WI38 (cell line): ENCODE measurements around the gene OR56A3.
"Not testable (repeated sequence)": the region's sequence is repeated elsewhere in the genome, so short reads cannot be mapped to it uniquely, and the experiment has no call there.

ENCODE experiments used
- H3K4me3 ChIP-seq: 2 replicates; pipeline ENCODE4 v1.5.1; 2011; ENCODE audit warnings: low read depth, mild to moderate bottlenecking, control low read depth, low read length
- TF ChIP-seq, protein P1 (sequence below): IDR thresholded peaks from 2 replicates; pipeline ENCODE4 v1.5.1; 2012; ENCODE audit warnings: low read depth, mild to moderate bottlenecking, control low read depth, low read length

Gene OR56A3

DNA sequence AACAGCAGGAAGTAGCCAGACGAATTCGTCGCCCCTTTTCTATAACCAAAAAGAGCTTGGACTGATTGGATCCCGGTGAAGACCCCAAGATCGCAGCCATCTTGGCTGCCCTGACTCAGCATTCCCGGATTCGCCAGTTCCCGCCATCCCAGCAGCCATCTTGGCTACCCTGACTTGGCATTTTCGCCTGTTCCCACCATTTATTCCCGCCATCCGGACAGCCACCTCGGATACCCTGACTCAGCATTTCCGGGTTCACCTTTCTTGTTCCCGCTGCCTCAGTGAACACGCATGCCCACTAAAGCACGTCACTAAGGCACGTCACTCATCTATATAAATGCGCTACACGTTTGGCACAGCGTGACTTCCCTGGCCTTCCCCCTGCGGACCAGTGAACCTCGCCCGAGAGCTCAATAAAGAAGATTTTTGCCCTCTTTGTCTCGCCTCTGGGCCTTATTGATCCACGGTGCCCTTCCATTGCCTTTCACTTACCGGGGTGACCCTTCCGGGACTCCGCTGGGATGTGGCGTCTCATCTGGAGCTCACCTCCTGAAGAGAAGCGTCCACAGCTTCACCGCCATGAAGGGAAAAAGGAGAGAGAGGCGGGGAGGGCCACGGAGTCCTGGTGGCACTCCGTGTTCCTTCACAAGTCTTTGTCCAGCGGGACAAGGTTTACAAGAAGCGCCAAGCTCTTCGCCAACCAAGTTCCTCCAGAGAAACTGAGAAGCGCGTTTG, 4.0 kb upstream of the OR56A3 start:
- H3K4me3 ChIP-seq: no peak overlapping the region
- TF ChIP-seq, protein P1, sequence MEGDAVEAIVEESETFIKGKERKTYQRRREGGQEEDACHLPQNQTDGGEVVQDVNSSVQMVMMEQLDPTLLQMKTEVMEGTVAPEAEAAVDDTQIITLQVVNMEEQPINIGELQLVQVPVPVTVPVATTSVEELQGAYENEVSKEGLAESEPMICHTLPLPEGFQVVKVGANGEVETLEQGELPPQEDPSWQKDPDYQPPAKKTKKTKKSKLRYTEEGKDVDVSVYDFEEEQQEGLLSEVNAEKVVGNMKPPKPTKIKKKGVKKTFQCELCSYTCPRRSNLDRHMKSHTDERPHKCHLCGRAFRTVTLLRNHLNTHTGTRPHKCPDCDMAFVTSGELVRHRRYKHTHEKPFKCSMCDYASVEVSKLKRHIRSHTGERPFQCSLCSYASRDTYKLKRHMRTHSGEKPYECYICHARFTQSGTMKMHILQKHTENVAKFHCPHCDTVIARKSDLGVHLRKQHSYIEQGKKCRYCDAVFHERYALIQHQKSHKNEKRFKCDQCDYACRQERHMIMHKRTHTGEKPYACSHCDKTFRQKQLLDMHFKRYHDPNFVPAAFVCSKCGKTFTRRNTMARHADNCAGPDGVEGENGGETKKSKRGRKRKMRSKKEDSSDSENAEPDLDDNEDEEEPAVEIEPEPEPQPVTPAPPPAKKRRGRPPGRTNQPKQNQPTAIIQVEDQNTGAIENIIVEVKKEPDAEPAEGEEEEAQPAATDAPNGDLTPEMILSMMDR: no peak

DNA sequence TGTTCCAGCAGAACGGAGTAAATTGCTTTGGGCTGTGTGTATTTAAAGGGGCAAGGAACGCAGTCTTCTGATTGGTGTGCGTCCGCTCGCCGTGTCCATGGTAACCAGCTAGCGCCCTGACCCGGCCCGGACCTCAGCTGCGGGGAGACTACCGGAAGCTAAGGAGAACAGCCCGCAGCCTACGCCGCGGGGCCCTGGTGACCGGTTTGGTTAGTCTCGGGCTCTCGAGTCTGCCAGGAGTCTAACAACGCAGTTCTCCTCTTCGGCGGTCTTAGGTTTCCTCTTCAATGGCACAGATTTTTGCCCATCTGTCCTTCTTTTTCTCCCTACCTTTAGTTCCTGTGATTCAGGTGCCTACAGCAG, 3.5 kb upstream of the OR56A3 start:
- H3K4me3 ChIP-seq: no peak overlapping the region
- TF ChIP-seq, protein P1: no peak

DNA sequence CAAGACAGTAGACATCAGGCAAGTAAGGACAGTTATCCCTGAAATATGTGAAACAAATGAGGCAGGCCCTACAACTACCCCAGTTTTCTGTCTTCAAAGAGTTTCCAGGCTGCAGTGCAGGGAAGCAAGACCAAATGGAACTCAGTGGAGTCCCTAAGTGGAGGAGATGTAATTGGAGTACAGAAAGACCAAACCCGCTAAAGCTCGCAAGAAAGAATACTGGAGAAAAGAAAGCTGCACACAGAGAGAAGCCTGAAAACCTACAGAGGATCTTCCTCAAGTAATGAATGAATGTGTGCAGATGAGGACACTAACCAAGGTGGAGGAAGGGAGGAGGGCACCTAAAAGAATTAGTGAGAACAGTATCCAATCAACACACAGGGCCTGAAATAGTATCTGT, 1.3 kb upstream of the OR56A3 start:
- H3K4me3 ChIP-seq: no peak overlapping the region
- TF ChIP-seq, protein P1: no peak

DNA sequence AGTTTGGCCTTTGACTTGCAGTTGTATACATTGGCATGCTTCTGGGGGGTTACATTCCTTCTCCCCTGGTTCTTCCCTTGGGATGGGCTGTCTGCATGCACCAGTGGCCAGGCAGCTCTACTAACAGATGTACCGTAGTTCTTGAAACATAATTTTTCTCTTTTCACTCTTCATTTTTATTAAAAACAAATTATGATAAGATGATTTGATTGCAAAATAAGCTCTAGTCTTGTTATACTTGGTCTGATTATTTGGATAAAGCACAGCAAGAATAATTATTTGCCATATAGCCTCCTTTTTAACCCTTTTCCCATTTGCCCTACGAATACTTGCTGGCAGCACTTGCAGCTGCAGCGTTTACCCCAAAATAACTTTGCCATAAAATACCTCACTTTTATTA, 13.5 kb downstream of the OR56A3 start:
- TF ChIP-seq, protein P1: no peak

GRCh38 chr11:5960704-5961320, 18.8 kb downstream of the OR56A3 start:
- H3K4me3 ChIP-seq: not testable (repeated sequence)

More for the DNA sequence above, 13.5 kb downstream of the OR56A3 start:
- H3K4me3 ChIP-seq: no peak overlapping the region

- H3K4me3 ChIP-seq: no peak overlapping the region
- TF ChIP-seq, protein P1: no peak
Observed at GRCh38 chr11:5966958-5967357, 24.9 kb downstream of the OR56A3 start.

DNA sequence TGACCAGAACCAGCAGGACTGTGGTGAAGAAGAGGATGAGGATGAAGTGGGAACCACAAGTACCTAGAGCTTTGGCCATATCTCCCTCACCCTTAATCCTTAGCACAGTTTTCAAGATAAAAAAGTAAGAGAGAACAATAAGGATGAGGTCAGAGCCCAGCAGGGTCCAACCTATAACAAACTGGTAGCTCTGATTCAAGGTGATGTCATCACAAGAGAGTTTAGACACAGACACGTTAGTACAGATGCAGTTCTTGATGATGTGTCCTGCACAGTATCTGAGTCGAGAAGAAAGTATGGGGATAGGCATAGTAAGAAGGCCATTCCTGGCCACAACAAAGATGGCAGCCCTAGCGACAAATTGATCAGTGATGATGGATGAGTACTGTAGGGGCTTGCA, 25.7 kb downstream of the OR56A3 start:
- H3K4me3 ChIP-seq: no peak overlapping the region
- TF ChIP-seq, protein P1: no peak
